Progenitor cell of endocrine pancreas (in vitro differentiated cells): ENCODE results near the gene NEB. TPM values are rescaled to one million over a fixed set of nuclear protein-coding genes. Genes with fewer than 3 reads are reported as not detected.

Experiments used
- DNase-seq: peaks from one replicate; pipeline ENCODE4 v3.0.0; 2021; ENCODE audit warnings: low spot score; ENCODE audit not compliant: unreplicated experiment
- H3K27ac Mint-ChIP-seq: 2 replicates; pipeline ENCODE4 v1.8.0; 2021; ENCODE audit warnings: mild to moderate bottlenecking, moderate library complexity, mixed read lengths
- H3K27me3 Mint-ChIP-seq: 2 replicates; pipeline ENCODE4 v1.8.0; 2021; ENCODE audit warnings: mixed read lengths
- H3K36me3 Mint-ChIP-seq: 2 replicates; pipeline ENCODE4 v1.8.0; 2022; ENCODE audit warnings: mixed read lengths; ENCODE audit not compliant: insufficient read depth
- H3K4me1 Mint-ChIP-seq: 2 replicates; pipeline ENCODE4 v1.8.0; 2021; ENCODE audit warnings: low read depth, mixed read lengths
- H3K4me3 Mint-ChIP-seq: 2 replicates; pipeline ENCODE4 v1.8.0; 2021; ENCODE audit warnings: low read depth, mild to moderate bottlenecking, moderate library complexity, mixed read lengths
- H3K9me3 Mint-ChIP-seq: 2 replicates; pipeline ENCODE4 v1.8.0; 2021; ENCODE audit warnings: low read depth, mixed read lengths
- total RNA-seq: library from RNA; stranded (reverse); gene quantifications from 2 replicates; pipeline ENCODE4 v1.2.1, GENCODE V29; 2021
- TF ChIP-seq, protein P1 (sequence below): fragments of 200-600 bp; sonication (generic); IDR thresholded peaks from one replicate; pipeline ENCODE4 v1.5.0; 2021; ENCODE audit warnings: antibody characterized with exemption, mild to moderate bottlenecking; ENCODE audit not compliant: unreplicated experiment

NEB gene
- total RNA-seq, 1 donor from 2014 or later = 1.5 TPM

- Mint-ChIP-seq H3K36me3 (no peaks in the 10 kb centered on the region), H3K27me3 (peaks cover 3% of the 10 kb centered on the region), H3K9me3 (no peaks in the 10 kb centered on the region), H3K4me1 (no peaks in the 10 kb centered on the region), H3K27ac (no peak overlapping the region), H3K4me3 (no peak overlapping the region)
- DNase-seq = no peak
- TF ChIP-seq, protein P1, sequence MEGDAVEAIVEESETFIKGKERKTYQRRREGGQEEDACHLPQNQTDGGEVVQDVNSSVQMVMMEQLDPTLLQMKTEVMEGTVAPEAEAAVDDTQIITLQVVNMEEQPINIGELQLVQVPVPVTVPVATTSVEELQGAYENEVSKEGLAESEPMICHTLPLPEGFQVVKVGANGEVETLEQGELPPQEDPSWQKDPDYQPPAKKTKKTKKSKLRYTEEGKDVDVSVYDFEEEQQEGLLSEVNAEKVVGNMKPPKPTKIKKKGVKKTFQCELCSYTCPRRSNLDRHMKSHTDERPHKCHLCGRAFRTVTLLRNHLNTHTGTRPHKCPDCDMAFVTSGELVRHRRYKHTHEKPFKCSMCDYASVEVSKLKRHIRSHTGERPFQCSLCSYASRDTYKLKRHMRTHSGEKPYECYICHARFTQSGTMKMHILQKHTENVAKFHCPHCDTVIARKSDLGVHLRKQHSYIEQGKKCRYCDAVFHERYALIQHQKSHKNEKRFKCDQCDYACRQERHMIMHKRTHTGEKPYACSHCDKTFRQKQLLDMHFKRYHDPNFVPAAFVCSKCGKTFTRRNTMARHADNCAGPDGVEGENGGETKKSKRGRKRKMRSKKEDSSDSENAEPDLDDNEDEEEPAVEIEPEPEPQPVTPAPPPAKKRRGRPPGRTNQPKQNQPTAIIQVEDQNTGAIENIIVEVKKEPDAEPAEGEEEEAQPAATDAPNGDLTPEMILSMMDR = no peak
Measured at GRCh38 chr2:151695778-151696177, 38.5 kb downstream of the NEB start.

- no peak overlapping the region for H3K27ac Mint-ChIP-seq
- DNase-seq = no peak
- no peak overlapping the region for H3K4me3 Mint-ChIP-seq
- TF ChIP-seq, protein P1 = no peak
- no peaks in the 10 kb centered on the region for H3K9me3 Mint-ChIP-seq
- no peaks in the 10 kb centered on the region for H3K4me1 Mint-ChIP-seq
- H3K36me3 Mint-ChIP-seq = no peaks in the 10 kb centered on the region
- peaks cover 3% of the 10 kb centered on the region for H3K27me3 Mint-ChIP-seq
Measured at GRCh38 chr2:151691631-151692030, 42.6 kb downstream of the NEB start.

GRCh38 chr2:151688719-151689118 lies 45.6 kb downstream of the NEB start:
- DNase-seq = no peak
- Mint-ChIP-seq H3K27me3 (peaks cover 3% of the 10 kb centered on the region), H3K9me3 (no peaks in the 10 kb centered on the region), H3K36me3 (no peaks in the 10 kb centered on the region), H3K4me3 (no peak overlapping the region), H3K27ac (no peak overlapping the region), H3K4me1 (no peaks in the 10 kb centered on the region)
- TF ChIP-seq, protein P1 = no peak

DNA sequence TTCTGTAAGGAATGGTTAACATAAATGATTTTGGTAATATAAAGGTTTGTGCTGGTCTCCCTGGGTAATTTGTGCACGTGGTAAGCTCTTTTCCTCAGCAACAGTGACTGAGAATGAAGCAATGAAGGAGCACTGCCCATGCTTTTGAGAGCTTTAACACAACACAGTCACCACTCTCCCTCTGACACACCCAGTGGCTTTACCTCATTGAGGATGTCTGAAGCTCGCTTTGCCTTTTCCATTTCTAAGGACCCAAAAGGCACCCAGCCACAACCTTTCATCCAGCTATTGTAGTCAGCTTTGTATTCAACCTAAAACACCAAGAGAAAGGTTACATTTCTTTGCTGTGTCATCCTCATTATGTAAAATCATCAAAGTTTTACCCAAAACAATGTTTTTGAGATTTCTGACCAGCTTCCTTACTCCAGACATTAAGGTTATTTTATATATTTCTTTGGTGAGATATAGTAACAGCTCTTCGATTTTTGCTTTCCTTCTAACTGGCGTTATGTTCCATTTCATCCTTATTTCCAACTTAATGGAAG lies 51.7 kb downstream of the NEB start:
- H3K9me3 Mint-ChIP-seq = no peaks in the 10 kb centered on the region
- DNase-seq = no peak

GRCh38 chr2:151681051-151681450 lies 53.2 kb downstream of the NEB start:
- Mint-ChIP-seq H3K4me3 (no peak overlapping the region), H3K4me1 (no peaks in the 10 kb centered on the region), H3K27ac (no peak overlapping the region), H3K27me3 (no peaks in the 10 kb centered on the region), H3K9me3 (no peaks in the 10 kb centered on the region), H3K36me3 (no peaks in the 10 kb centered on the region)
- TF ChIP-seq, protein P1 = no peak
- no peak for DNase-seq

More for the DNA sequence above, 51.7 kb downstream of the NEB start:
- Mint-ChIP-seq H3K4me1 (no peaks in the 10 kb centered on the region), H3K27ac (no peak overlapping the region), H3K27me3 (no peaks in the 10 kb centered on the region), H3K36me3 (no peaks in the 10 kb centered on the region), H3K4me3 (no peak overlapping the region)
- TF ChIP-seq, protein P1 = no peak
